ENCODE data around the gene UBE2U. TPM values are rescaled to one million over a fixed set of nuclear protein-coding genes. Genes with fewer than 3 reads are reported as not detected.
"Not testable (repeated sequence)": the region's sequence is repeated elsewhere in the genome, so short reads cannot be mapped to it uniquely, and the experiment has no call there.

Gene UBE2U
- polyA plus RNA-seq, 1 donor (not counting 4 experiments of a cell fraction or from before 2014, with no cell fraction given), result not detected

GRCh38 chr1:64258444-64258843 is 55.0 kb downstream of the UBE2U start:
- H2AFZ ChIP-seq (ENCODE audit: control insufficient read depth, low read length); dilution Hi-C loops (cut with MboI; ENCODE audit: extremely low pct_ligation_motif_present, low sequenced_read_pairs): not testable (repeated sequence)

GRCh38 chr1:64263335-64263734 is 59.9 kb downstream of the UBE2U start:
- Histone ChIP-seq H3K4me1 (ENCODE audit: control insufficient read depth, extremely low read depth, insufficient read depth, low read length) (peaks cover 17% of the 10 kb centered on the region), H3K9me1 (ENCODE audit: control insufficient read depth, extremely low read depth, insufficient read depth, low read length) (no peaks in the 10 kb centered on the region), H3K79me2 (ENCODE audit: control insufficient read depth, insufficient read depth, low read length) (no peaks in the 10 kb centered on the region), H3K9ac (ENCODE audit: control insufficient read depth, extremely low read depth, insufficient read depth, low read length) (no peak overlapping the region), H2AFZ (ENCODE audit: control insufficient read depth, low read length) (no peak overlapping the region), H4K20me1 (ENCODE audit: control insufficient read depth, extremely low read depth, insufficient read depth, low read length) (no peaks in the 10 kb centered on the region), H3K9me3 (ENCODE audit: control insufficient read depth, low read depth, low read length) (no peaks in the 10 kb centered on the region), H3K4me2 (ENCODE audit: control insufficient read depth, extremely low read depth, insufficient read depth, low read depth, low read length) (peak overlapping the region; percentile 64), H3K27me3 (ENCODE audit: control insufficient read depth, extremely low read depth, insufficient read depth, low read length) (no peaks in the 10 kb centered on the region), H3K27ac (ENCODE audit: control insufficient read depth, insufficient read depth, low read length) (peak overlapping the region; percentile 48), H3K4me3 (ENCODE audit: control insufficient read depth in 2 of 3, extremely low read depth in 1 of 3, insufficient read depth in 2 of 3, low read depth in 1 of 3, low read length in 3 of 3) (no peak overlapping the region), H3K36me3 (ENCODE audit: control insufficient read depth in 2 of 2, extremely low read depth in 1 of 2, insufficient read depth in 2 of 2, low read length in 2 of 2) (no peaks in the 10 kb centered on the region)
- TF ChIP-seq CTCF (optimal IDR thresholded peaks at IDR 0.05 in 1 of 3, IDR thresholded peaks at IDR 0.05 in 1 of 3, conservative IDR thresholded peaks at IDR 0.05 in 1 of 3; ENCODE audit: extremely low read depth in 1 of 3, insufficient read depth in 2 of 3, low read length in 3 of 3), result no peak
- no peak for TF ChIP-seq EZH2 (IDR thresholded peaks at IDR 0.05; ENCODE audit: low read length)
- peak; percentile 91 for FAIRE-seq
- dilution Hi-C loops (cut with MboI; ENCODE audit: extremely low pct_ligation_motif_present, low sequenced_read_pairs), result no loop called here
- peak; percentile 98 for DNase-seq (ENCODE audit: low read depth, low spot score)

More at GRCh38 chr1:64258444-64258843, 55.0 kb downstream of the UBE2U start:
- not testable (repeated sequence) for DNase-seq (ENCODE audit: low read depth, low spot score); H3K9ac ChIP-seq (ENCODE audit: control insufficient read depth, extremely low read depth, insufficient read depth, low read length); H3K4me2 ChIP-seq (ENCODE audit: control insufficient read depth, extremely low read depth, insufficient read depth, low read depth, low read length); H3K9me1 ChIP-seq (ENCODE audit: control insufficient read depth, extremely low read depth, insufficient read depth, low read length); H3K4me1 ChIP-seq (ENCODE audit: control insufficient read depth, extremely low read depth, insufficient read depth, low read length); H3K27me3 ChIP-seq (ENCODE audit: control insufficient read depth, extremely low read depth, insufficient read depth, low read length); H3K79me2 ChIP-seq (ENCODE audit: control insufficient read depth, insufficient read depth, low read length); H3K4me3 ChIP-seq (ENCODE audit: control insufficient read depth in 2 of 3, extremely low read depth in 1 of 3, insufficient read depth in 2 of 3, low read depth in 1 of 3, low read length in 3 of 3); H4K20me1 ChIP-seq (ENCODE audit: control insufficient read depth, extremely low read depth, insufficient read depth, low read length); H3K27ac ChIP-seq (ENCODE audit: control insufficient read depth, insufficient read depth, low read length); H3K36me3 ChIP-seq (ENCODE audit: control insufficient read depth in 2 of 2, extremely low read depth in 1 of 2, insufficient read depth in 2 of 2, low read length in 2 of 2); FAIRE-seq; H3K9me3 ChIP-seq (ENCODE audit: control insufficient read depth, low read depth, low read length)

- Histone ChIP-seq H3K79me2 (ENCODE audit: control insufficient read depth, insufficient read depth, low read length) (no peaks in the 10 kb centered on the region), H3K9ac (ENCODE audit: control insufficient read depth, extremely low read depth, insufficient read depth, low read length) (no peak overlapping the region), H3K36me3 (ENCODE audit: control insufficient read depth in 2 of 2, extremely low read depth in 1 of 2, insufficient read depth in 2 of 2, low read length in 2 of 2) (no peaks in the 10 kb centered on the region), H4K20me1 (ENCODE audit: control insufficient read depth, extremely low read depth, insufficient read depth, low read length) (no peaks in the 10 kb centered on the region), H3K4me1 (ENCODE audit: control insufficient read depth, extremely low read depth, insufficient read depth, low read length) (peaks cover 17% of the 10 kb centered on the region), H3K9me3 (ENCODE audit: control insufficient read depth, low read depth, low read length) (no peaks in the 10 kb centered on the region), H3K4me2 (ENCODE audit: control insufficient read depth, extremely low read depth, insufficient read depth, low read depth, low read length) (peak overlapping the region; percentile 64), H3K4me3 (ENCODE audit: control insufficient read depth in 2 of 3, extremely low read depth in 1 of 3, insufficient read depth in 2 of 3, low read depth in 1 of 3, low read length in 3 of 3) (peak overlapping the region in 1 of 3 experiments; percentile 25), H2AFZ (ENCODE audit: control insufficient read depth, low read length) (no peak overlapping the region), H3K27ac (ENCODE audit: control insufficient read depth, insufficient read depth, low read length) (peak overlapping the region; percentile 48), H3K9me1 (ENCODE audit: control insufficient read depth, extremely low read depth, insufficient read depth, low read length) (no peaks in the 10 kb centered on the region), H3K27me3 (ENCODE audit: control insufficient read depth, extremely low read depth, insufficient read depth, low read length) (no peaks in the 10 kb centered on the region)
- dilution Hi-C loops (cut with MboI; ENCODE audit: extremely low pct_ligation_motif_present, low sequenced_read_pairs), result no loop called here
- TF ChIP-seq CTCF (optimal IDR thresholded peaks at IDR 0.05 in 1 of 3, IDR thresholded peaks at IDR 0.05 in 1 of 3, conservative IDR thresholded peaks at IDR 0.05 in 1 of 3; ENCODE audit: extremely low read depth in 1 of 3, insufficient read depth in 2 of 3, low read length in 3 of 3), result no peak
- no peak for TF ChIP-seq EZH2 (IDR thresholded peaks at IDR 0.05; ENCODE audit: low read length)
- no peak for DNase-seq (ENCODE audit: low read depth, low spot score)
- no peak for FAIRE-seq
Measured at GRCh38 chr1:64263856-64264255, 60.4 kb downstream of the UBE2U start.

All from keratinocyte (primary cell).